Esophagus (tissue), 2 donors: ENCODE results near the gene RALGAPB. TPM values are rescaled to one million over a fixed set of nuclear protein-coding genes. Genes with fewer than 3 reads are reported as not detected.

Experiments
- H3K27ac ChIP-seq, 2 donors: one replicate each; pipeline ENCODE4 v1.5.1; 2013; ENCODE audit warnings: low read depth in 2 of 2, mild to moderate bottlenecking in 2 of 2, inconsistent platforms in 1 of 2, low read length in 1 of 2, moderate library complexity in 1 of 2
- H3K27me3 ChIP-seq, 2 donors: one replicate each; pipeline ENCODE4 v1.6.1; 2013; ENCODE audit warnings: low read length in 2 of 2, control low read depth in 1 of 2, mild to moderate bottlenecking in 1 of 2; ENCODE audit not compliant: insufficient read depth in 2 of 2, control insufficient read depth in 1 of 2
- H3K36me3 ChIP-seq, 2 donors: one replicate each; pipeline ENCODE4 v1.6.1; 2013; ENCODE audit warnings: low read length in 1 of 2; ENCODE audit not compliant: control insufficient read depth in 2 of 2, insufficient read depth in 2 of 2
- H3K4me1 ChIP-seq, 2 donors: one replicate each; pipeline ENCODE4 v1.6.1; 2013; ENCODE audit warnings: low read length in 1 of 2; ENCODE audit not compliant: control insufficient read depth in 2 of 2, insufficient read depth in 2 of 2
- H3K4me3 ChIP-seq, 2 donors: one replicate each; pipeline ENCODE4 v1.5.1; 2013; ENCODE audit warnings: low read length in 2 of 2, mild to moderate bottlenecking in 2 of 2, low read depth in 1 of 2, moderate library complexity in 1 of 2
- H3K9me3 ChIP-seq, 2 donors: one replicate each; pipeline ENCODE4 v1.6.1; 2013; ENCODE audit warnings: mild to moderate bottlenecking in 2 of 2, low read depth in 1 of 2, low read length in 1 of 2, moderate library complexity in 1 of 2; ENCODE audit not compliant: control insufficient read depth in 2 of 2, insufficient read depth in 1 of 2
- WGBS, 2 donors: extraction: QIAGEN DNeasy Blood & Tissue Kit; methylation state at CpG; one replicate each; pipeline ENCODE4 v1.1.7; 2013; 5-methylcytosine and 5-hydroxymethylcytosine counted together
- polyA plus RNA-seq, 2 donors: library from polyadenylated mRNA; stranded (reverse); fragments of 200-250 nt; gene quantifications; one replicate each; pipeline ENCODE4 v1.2.3, GENCODE V29; 2013
- donor health status: healthy with polysubstance abuse.
- donor health status: Bipolar disorder and iron deficiency.

The RALGAPB gene
- polyA plus RNA-seq, 2 donors = 9.6 to 10.3 TPM

GRCh38 chr20:38550274-38550673 is 77.6 kb downstream of the RALGAPB start:
- Histone ChIP-seq H3K4me3 (no peak overlapping the region), H3K27ac (no peak overlapping the region), H3K9me3 (no peaks in the 10 kb centered on the region), H3K4me1 (no peaks in the 10 kb centered on the region), H3K36me3 (peaks cover 9 to 11% of the 10 kb centered on the region in 2 donors), H3K27me3 (no peaks in the 10 kb centered on the region)
- 97 to 98% methylated on average over 1 of the region's 1 CpG for WGBS, 2 donors

GRCh38 chr20:38551056-38551626 is 78.5 kb downstream of the RALGAPB start:
- Histone ChIP-seq H3K9me3 (no peaks in the 10 kb centered on the region), H3K27ac (no peak overlapping the region), H3K4me3 (no peak overlapping the region), H3K36me3 (peaks cover 8 to 9% of the 10 kb centered on the region in 2 donors), H3K4me1 (no peaks in the 10 kb centered on the region), H3K27me3 (no peaks in the 10 kb centered on the region)
- WGBS, 2 donors = 88 to 92% methylated on average over 7 of the region's 7 CpGs

- no peak overlapping the region for H3K27ac ChIP-seq
- 94 to 99% methylated on average over 2 of the region's 2 CpGs for WGBS, 2 donors
- H3K27me3 ChIP-seq = no peaks in the 10 kb centered on the region
- no peaks in the 10 kb centered on the region for H3K4me1 ChIP-seq
- H3K36me3 ChIP-seq = peaks cover 6 to 8% of the 10 kb centered on the region in 2 donors
- H3K4me3 ChIP-seq = no peak overlapping the region
- H3K9me3 ChIP-seq = no peaks in the 10 kb centered on the region
These were observed 82.3 kb downstream of the RALGAPB start for GRCh38 chr20:38554986-38555385.

- H3K36me3 ChIP-seq = peaks cover 6 to 8% of the 10 kb centered on the region in 2 donors
- no peaks in the 10 kb centered on the region for H3K27me3 ChIP-seq
- H3K27ac ChIP-seq = no peak overlapping the region
- no peaks in the 10 kb centered on the region for H3K4me1 ChIP-seq
- no peak overlapping the region for H3K4me3 ChIP-seq
- H3K9me3 ChIP-seq = no peaks in the 10 kb centered on the region
These were observed 82.8 kb downstream of the RALGAPB start for GRCh38 chr20:38555395-38555794.

- WGBS, 2 donors = 97 to 100% methylated on average over 2 of the region's 2 CpGs
- Histone ChIP-seq H3K4me1 (no peaks in the 10 kb centered on the region), H3K27me3 (no peaks in the 10 kb centered on the region), H3K9me3 (no peaks in the 10 kb centered on the region), H3K36me3 (peaks cover 0 to 8% of the 10 kb centered on the region in 2 donors), H3K27ac (no peak overlapping the region), H3K4me3 (no peak overlapping the region)
These were observed 84.5 kb downstream of the RALGAPB start for GRCh38 chr20:38557174-38557573.

GRCh38 chr20:38558596-38559360 is 86.1 kb downstream of the RALGAPB start:
- WGBS, 2 donors = 96% methylated on average over 3 of the region's 3 CpGs
- Histone ChIP-seq H3K9me3 (no peaks in the 10 kb centered on the region), H3K36me3 (peaks cover 0 to 4% of the 10 kb centered on the region in 2 donors), H3K27ac (no peak overlapping the region), H3K4me1 (no peaks in the 10 kb centered on the region), H3K4me3 (no peak overlapping the region), H3K27me3 (no peaks in the 10 kb centered on the region)

- Histone ChIP-seq H3K9me3 (no peaks in the 10 kb centered on the region), H3K4me3 (no peak overlapping the region), H3K4me1 (no peaks in the 10 kb centered on the region), H3K27me3 (no peaks in the 10 kb centered on the region), H3K36me3 (peaks cover 0 to 4% of the 10 kb centered on the region in 2 donors), H3K27ac (no peak overlapping the region)
- WGBS, 2 donors = 93 to 96% methylated on average over 3 of the region's 3 CpGs
These were observed 87.1 kb downstream of the RALGAPB start for GRCh38 chr20:38559764-38560163.

- H3K27me3 ChIP-seq = no peaks in the 10 kb centered on the region
- H3K4me3 ChIP-seq = no peak overlapping the region
- no peak overlapping the region for H3K27ac ChIP-seq
- no peaks in the 10 kb centered on the region for H3K4me1 ChIP-seq
- WGBS, 2 donors = 96 to 97% methylated on average over 6 of the region's 6 CpGs
- no peaks in the 10 kb centered on the region for H3K9me3 ChIP-seq
- peaks cover 0 to 6% of the 10 kb centered on the region in 2 donors for H3K36me3 ChIP-seq
These were observed 91.3 kb downstream of the RALGAPB start for GRCh38 chr20:38563802-38564431.

GRCh38 chr20:38564680-38565079 is 92.0 kb downstream of the RALGAPB start:
- no peaks in the 10 kb centered on the region for H3K27me3 ChIP-seq
- no peak overlapping the region for H3K4me3 ChIP-seq
- H3K4me1 ChIP-seq = no peaks in the 10 kb centered on the region
- no peaks in the 10 kb centered on the region for H3K9me3 ChIP-seq
- 96 to 100% methylated on average over 1 of the region's 1 CpG for WGBS, 2 donors
- H3K27ac ChIP-seq = no peak overlapping the region
- H3K36me3 ChIP-seq = peaks cover 4% of the 10 kb centered on the region in 2 donors
